H9 (cell line): ENCODE results near the gene CAMTA1. TPM values are rescaled to one million over a fixed set of nuclear protein-coding genes. Genes with fewer than 3 reads are reported as not detected.

Source experiments
- DNase-seq: peaks from one replicate; pipeline ENCODE4 v3.0.0-alpha.2; 2017
- H2AFZ ChIP-seq: one replicate; pipeline ENCODE4 v1.6.1; 2013; ENCODE audit warnings: mild to moderate bottlenecking, low read length, control low read depth, moderate library complexity
- H2AK5ac ChIP-seq: 2 replicates; pipeline ENCODE4 v1.6.1; 2013; ENCODE audit warnings: low read length, control low read depth, mixed read lengths; ENCODE audit not compliant: insufficient read length
- H2BK120ac ChIP-seq: one replicate; pipeline ENCODE4 v1.6.1; 2013; ENCODE audit warnings: low read depth, mild to moderate bottlenecking, low read length, control low read depth, inconsistent platforms; ENCODE audit not compliant: poor library complexity, severe bottlenecking
- H2BK12ac ChIP-seq: 2 replicates; pipeline ENCODE4 v1.6.1; 2013; ENCODE audit warnings: low read length, control low read depth, mixed read lengths, low read depth; ENCODE audit not compliant: insufficient read length
- H2BK15ac ChIP-seq: 2 replicates; pipeline ENCODE4 v1.6.1; 2013; ENCODE audit warnings: low read depth, low read length, control low read depth
- H2BK20ac ChIP-seq: one replicate; pipeline ENCODE4 v1.6.1; 2013; ENCODE audit warnings: low read depth, mild to moderate bottlenecking, low read length, control low read depth, inconsistent platforms; ENCODE audit not compliant: poor library complexity, severe bottlenecking
- H2BK5ac ChIP-seq: 2 replicates; pipeline ENCODE4 v1.6.1; 2013; ENCODE audit warnings: low read length, control low read depth, mixed read lengths; ENCODE audit not compliant: insufficient read length
- H3K14ac ChIP-seq: 2 replicates; pipeline ENCODE4 v1.6.1; 2013; ENCODE audit warnings: low read length, control low read depth; ENCODE audit not compliant: insufficient read depth
- H3K18ac ChIP-seq: 2 replicates; pipeline ENCODE4 v1.6.1; 2013; ENCODE audit warnings: low read depth, mild to moderate bottlenecking, mixed read lengths, low read length, control low read depth; ENCODE audit not compliant: insufficient read length
- H3K23ac ChIP-seq: 2 replicates; pipeline ENCODE4 v1.6.1; 2013; ENCODE audit warnings: low read length, control low read depth, mixed read lengths, low read depth; ENCODE audit not compliant: insufficient read length
- H3K23me2 ChIP-seq: 2 replicates; pipeline ENCODE4 v1.6.1; 2013; ENCODE audit warnings: low read depth, mild to moderate bottlenecking, mixed read lengths, low read length, control low read depth; ENCODE audit not compliant: insufficient read length, poor library complexity, severe bottlenecking
- H3K27ac ChIP-seq: 2 replicates; pipeline ENCODE4 v1.5.1; 2013; ENCODE audit warnings: low read length, control low read depth, mixed read lengths, low read depth; ENCODE audit not compliant: insufficient read length
- H3K27me3 ChIP-seq: 2 replicates; pipeline ENCODE4 v1.6.1; 2013; ENCODE audit warnings: low read length, control low read depth, inconsistent platforms; ENCODE audit not compliant: insufficient read depth
- H3K4ac ChIP-seq: 2 replicates; pipeline ENCODE4 v1.6.1; 2013; ENCODE audit warnings: low read depth, mild to moderate bottlenecking, control low read depth, inconsistent platforms, low read length, moderate library complexity
- H3K4me1 ChIP-seq: 2 replicates; pipeline ENCODE4 v1.6.1; 2013; ENCODE audit warnings: low read length, control low read depth, inconsistent platforms; ENCODE audit not compliant: insufficient read depth
- H3K4me2 ChIP-seq: 2 replicates; pipeline ENCODE4 v1.6.1; 2013; ENCODE audit warnings: low read length, control low read depth, mixed read lengths; ENCODE audit not compliant: insufficient read length, insufficient read depth
- H3K56ac ChIP-seq: 2 replicates; pipeline ENCODE4 v1.6.1; 2013; ENCODE audit warnings: low read depth, mild to moderate bottlenecking, mixed read lengths, low read length, control low read depth; ENCODE audit not compliant: insufficient read length
- H3K79me1 ChIP-seq: 2 replicates; pipeline ENCODE4 v1.6.1; 2013; ENCODE audit warnings: low read depth, mild to moderate bottlenecking, moderate library complexity, low read length, control low read depth, inconsistent platforms; ENCODE audit not compliant: insufficient read depth, poor library complexity, severe bottlenecking
- H3K79me2 ChIP-seq: 2 replicates; pipeline ENCODE4 v1.6.1; 2013; ENCODE audit warnings: low read length, control low read depth, inconsistent platforms; ENCODE audit not compliant: insufficient read depth
- H3K9ac ChIP-seq: 2 replicates; pipeline ENCODE4 v1.6.1; 2013; ENCODE audit warnings: low read length, control low read depth, mixed read lengths; ENCODE audit not compliant: insufficient read length; ENCODE audit errors: extremely low read depth
- H3K9me3 ChIP-seq: one replicate; pipeline ENCODE4 v1.6.1; 2013; ENCODE audit warnings: low read depth, low read length, inconsistent platforms; ENCODE audit not compliant: control insufficient read depth
- H3T11ph ChIP-seq: one replicate; pipeline ENCODE4 v1.6.1; 2013; ENCODE audit warnings: mild to moderate bottlenecking, low read length, control low read depth, inconsistent platforms
- H4K20me1 ChIP-seq: one replicate; pipeline ENCODE4 v1.6.1; 2013; ENCODE audit not compliant: control insufficient read depth, insufficient read length, insufficient read depth
- H4K5ac ChIP-seq: 2 replicates; pipeline ENCODE4 v1.6.1; 2013; ENCODE audit warnings: low read depth, mild to moderate bottlenecking, mixed read lengths, low read length, control low read depth; ENCODE audit not compliant: insufficient read length
- H4K8ac ChIP-seq: replicated peaks from 2 replicates; pipeline ENCODE4 v1.6.1; 2013; ENCODE audit warnings: low read length, control low read depth, mixed read lengths, low read depth; ENCODE audit not compliant: insufficient read length
- H4K91ac ChIP-seq: 2 replicates; pipeline ENCODE4 v1.6.1; 2013; ENCODE audit warnings: low read depth, mild to moderate bottlenecking, moderate library complexity, mixed read lengths, low read length, control low read depth; ENCODE audit not compliant: insufficient read length
- H3K27ac Mint-ChIP-seq, 3 experiments: 2 replicates in 2 of 3; 3 replicates in 1 of 3; pipeline ENCODE4 v1.8.0; 2020 to 2021; ENCODE audit warnings: mixed read lengths in 3 of 3, mild to moderate bottlenecking in 1 of 3, moderate library complexity in 1 of 3
- H3K27me3 Mint-ChIP-seq: 2 replicates; pipeline ENCODE4 v1.8.0; 2021; ENCODE audit warnings: low read depth, mild to moderate bottlenecking, moderate library complexity, mixed read lengths
- H3K36me3 Mint-ChIP-seq, 3 experiments: 2 replicates in 2 of 3; 3 replicates in 1 of 3; pipeline ENCODE4 v1.8.0; 2020 to 2021; ENCODE audit warnings: low read depth in 3 of 3, mixed read lengths in 3 of 3; ENCODE audit not compliant: insufficient read depth in 1 of 3
- H3K4me1 Mint-ChIP-seq, 2 experiments: 2 replicates each; pipeline ENCODE4 v1.8.0; 2020; ENCODE audit warnings: mixed read lengths in 2 of 2
- H3K4me3 Mint-ChIP-seq, 2 experiments: 2 replicates in 1 of 2; 3 replicates in 1 of 2; pipeline ENCODE4 v1.8.0; 2020 to 2021; ENCODE audit warnings: mild to moderate bottlenecking in 2 of 2, mixed read lengths in 2 of 2, moderate library complexity in 1 of 2
- H3K9me3 Mint-ChIP-seq, 2 experiments: 2 replicates in 1 of 2; 3 replicates in 1 of 2; pipeline ENCODE4 v1.8.0; 2020; ENCODE audit warnings: mild to moderate bottlenecking in 2 of 2, mixed read lengths in 2 of 2, moderate library complexity in 1 of 2
- WGBS: extraction: QIAGEN DNeasy Blood & Tissue Kit; methylation state at CpG from one replicate; pipeline ENCODE4 v1.1.7; 2013; ENCODE audit warnings: missing lambda C conversion rate, low lambda C conversion rate, mixed read lengths; ENCODE audit not compliant: insufficient read length; ENCODE audit errors: extremely low coverage; 5-methylcytosine and 5-hydroxymethylcytosine counted together
- total RNA-seq: library from RNA; stranded (reverse); gene quantifications from 2 replicates; pipeline ENCODE4 v1.2.1, GENCODE V29; 2021
- TF ChIP-seq, protein P1 (sequence below): fragments of 200-600 bp; sonication (generic); conservative IDR thresholded peaks from 3 replicates; pipeline ENCODE4 v1.8.0; 2021; ENCODE audit warnings: antibody characterized with exemption, mild to moderate bottlenecking

The CAMTA1 gene
- total RNA-seq, 1 experiment from 2014 or later: 115 TPM

DNA sequence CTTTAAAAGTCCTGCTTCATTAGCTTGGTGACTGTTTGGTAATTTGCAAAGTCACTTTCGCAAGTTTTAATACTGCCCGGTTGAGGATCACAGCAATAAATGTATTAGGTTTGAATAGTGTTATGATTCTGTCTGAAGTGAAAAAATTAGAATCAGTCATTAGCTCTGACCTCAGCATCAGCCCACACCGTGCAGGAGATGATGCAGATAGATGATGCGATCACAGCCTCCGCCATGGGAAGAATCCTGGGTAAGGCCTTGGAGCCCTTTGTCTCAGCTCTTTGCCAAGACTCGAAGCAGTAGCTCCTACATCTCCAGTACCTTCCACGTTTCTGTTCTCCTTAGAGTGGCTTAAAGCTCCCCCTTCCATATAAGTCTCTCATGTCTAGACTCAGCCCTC, 366.7 kb downstream of the CAMTA1 start:
- Histone ChIP-seq H2AFZ (no peak overlapping the region), H3K23ac (no peak overlapping the region), H2BK15ac (no peak overlapping the region), H3K79me1 (no peaks in the 10 kb centered on the region), H2BK20ac (no peak overlapping the region), H3K4ac (no peak overlapping the region), H3K23me2 (no peaks in the 10 kb centered on the region), H3K4me1 (peaks cover 5% of the 10 kb centered on the region; the same call in 1 of the 2 replicates), H3K27ac (no peak overlapping the region), H2BK120ac (no peak overlapping the region), H3K79me2 (no peaks in the 10 kb centered on the region), H3K27me3 (no peaks in the 10 kb centered on the region), H3K9ac (no peak overlapping the region), H4K91ac (no peak overlapping the region), H3K56ac (no peak overlapping the region), H3K14ac (no peak overlapping the region), H4K5ac (no peak overlapping the region), H3T11ph (no peak overlapping the region), H3K4me2 (no peak overlapping the region), H4K20me1 (no peaks in the 10 kb centered on the region), H2AK5ac (no peak overlapping the region), H4K8ac (no peak overlapping the region), H2BK5ac (no peak overlapping the region), H3K18ac (no peak overlapping the region), H2BK12ac (no peak overlapping the region), H3K9me3 (no peaks in the 10 kb centered on the region)
- WGBS: no CpG with 5 or more reads among the region's 7 CpGs
- TF ChIP-seq, protein P1, sequence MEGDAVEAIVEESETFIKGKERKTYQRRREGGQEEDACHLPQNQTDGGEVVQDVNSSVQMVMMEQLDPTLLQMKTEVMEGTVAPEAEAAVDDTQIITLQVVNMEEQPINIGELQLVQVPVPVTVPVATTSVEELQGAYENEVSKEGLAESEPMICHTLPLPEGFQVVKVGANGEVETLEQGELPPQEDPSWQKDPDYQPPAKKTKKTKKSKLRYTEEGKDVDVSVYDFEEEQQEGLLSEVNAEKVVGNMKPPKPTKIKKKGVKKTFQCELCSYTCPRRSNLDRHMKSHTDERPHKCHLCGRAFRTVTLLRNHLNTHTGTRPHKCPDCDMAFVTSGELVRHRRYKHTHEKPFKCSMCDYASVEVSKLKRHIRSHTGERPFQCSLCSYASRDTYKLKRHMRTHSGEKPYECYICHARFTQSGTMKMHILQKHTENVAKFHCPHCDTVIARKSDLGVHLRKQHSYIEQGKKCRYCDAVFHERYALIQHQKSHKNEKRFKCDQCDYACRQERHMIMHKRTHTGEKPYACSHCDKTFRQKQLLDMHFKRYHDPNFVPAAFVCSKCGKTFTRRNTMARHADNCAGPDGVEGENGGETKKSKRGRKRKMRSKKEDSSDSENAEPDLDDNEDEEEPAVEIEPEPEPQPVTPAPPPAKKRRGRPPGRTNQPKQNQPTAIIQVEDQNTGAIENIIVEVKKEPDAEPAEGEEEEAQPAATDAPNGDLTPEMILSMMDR: no peak
- no peaks in the 10 kb centered on the region for H3K9me3 Mint-ChIP-seq
- no peak overlapping the region for H3K27ac Mint-ChIP-seq
- H3K4me3 Mint-ChIP-seq: no peak overlapping the region
- peaks cover 35 to 38% of the 10 kb centered on the region in 2 experiments for H3K4me1 Mint-ChIP-seq
- DNase-seq: no peak
- H3K27me3 Mint-ChIP-seq: peaks cover 1% of the 10 kb centered on the region
- no peaks in the 10 kb centered on the region for H3K36me3 Mint-ChIP-seq
